Esophagus muscularis mucosa (tissue), 4 donors: Measurements from ENCODE around the gene PDK3. TPM values are rescaled to one million over a fixed set of nuclear protein-coding genes. Genes with fewer than 3 reads are reported as not detected.

ENCODE experiments used
- DNase-seq: peaks from one replicate; pipeline ENCODE4 v3.0.0-alpha.2; 2017; ENCODE audit errors: extremely low spot score
- H3K27ac ChIP-seq, 4 donors: fragments of 200-600 bp; sonication (generic); replicated peaks in 1 of 4; 1 replicate in 3 of 4; 2 replicates in 1 of 4; pipeline ENCODE4 v1.5.1; 2016 to 2019; ENCODE audit warnings: mild to moderate bottlenecking in 1 of 4
- H3K27me3 ChIP-seq, 4 donors: fragments of 200-600 bp; sonication (generic); one replicate each; pipeline versions ENCODE4 v1.5.1 to v1.6.0; 2016 to 2019
- H3K36me3 ChIP-seq, 4 donors: fragments of 200-600 bp; sonication (generic); one replicate each; pipeline ENCODE4 v1.5.1; 2016 to 2019
- H3K4me1 ChIP-seq, 4 donors: fragments of 200-600 bp; sonication (generic); one replicate each; pipeline ENCODE4 v1.5.1; 2016 to 2019
- H3K4me3 ChIP-seq, 4 donors: fragments of 200-600 bp; sonication (generic); 1 replicate in 2 of 4; 2 replicates in 2 of 4; pipeline ENCODE4 v1.5.1; 2016 to 2019; ENCODE audit warnings: mild to moderate bottlenecking in 4 of 4, moderate library complexity in 1 of 4
- H3K9me3 ChIP-seq, 4 donors: fragments of 200-600 bp; sonication (generic); 1 replicate in 3 of 4; 2 replicates in 1 of 4; pipeline ENCODE4 v1.5.1; 2016 to 2019
- EP300 ChIP-seq: sonication (generic); formaldehyde crosslinking; IDR thresholded peaks from one replicate; pipeline ENCODE4 v1.6.1; 2017; ENCODE audit warnings: antibody characterized with exemption
- POLR2A ChIP-seq: fragments of 450-650 bp; IDR thresholded peaks from one replicate; pipeline ENCODE4 v1.6.1; 2017; ENCODE audit warnings: antibody characterized with exemption, moderate library complexity, mild to moderate bottlenecking, low read depth
- POLR2AphosphoS5 ChIP-seq, 2 donors: sonication (generic); formaldehyde crosslinking; IDR thresholded peaks; one replicate each; pipeline ENCODE4 v1.6.1; 2017; ENCODE audit warnings: antibody characterized with exemption in 2 of 2
- WGBS: methylation state at CpG from one replicate; pipeline ENCODE4 v1.1.5; 2018; 5-methylcytosine and 5-hydroxymethylcytosine counted together
- intact Hi-C: fragments of 100-400 bp; cut with DNase I; formaldehyde crosslinking; loops from one replicate; pipeline ENCODE4 v1.15.1; 2023
- small RNA-seq, 3 donors: library from RNA; depleted of rRNA; stranded (forward); fragments of <200 nt; gene quantifications; one replicate each; pipeline ENCODE3, GENCODE V24; 2016
- total RNA-seq, 4 donors: library from RNA; depleted of rRNA; stranded (reverse); fragments of >200 nt; gene quantifications; one replicate each; pipeline versions ENCODE4 v1.1.0 to v1.2.1, GENCODE V29; 2016
- TF ChIP-seq, protein P1 (sequence below), 3 experiments: fragments of 200-600 bp in 2 of 3; fragments of 450-650 bp in 1 of 3; sonication (generic) in 2 of 3; IDR thresholded peaks; one replicate each; pipeline ENCODE4 v1.5.1; 2017 to 2019; ENCODE audit warnings: antibody characterized with exemption in 3 of 3, mild to moderate bottlenecking in 2 of 3, moderate library complexity in 1 of 3

Gene PDK3
- total RNA-seq, 4 donors from 2014 or later, result 38.4 to 63.4 (median 53.4) TPM

DNA sequence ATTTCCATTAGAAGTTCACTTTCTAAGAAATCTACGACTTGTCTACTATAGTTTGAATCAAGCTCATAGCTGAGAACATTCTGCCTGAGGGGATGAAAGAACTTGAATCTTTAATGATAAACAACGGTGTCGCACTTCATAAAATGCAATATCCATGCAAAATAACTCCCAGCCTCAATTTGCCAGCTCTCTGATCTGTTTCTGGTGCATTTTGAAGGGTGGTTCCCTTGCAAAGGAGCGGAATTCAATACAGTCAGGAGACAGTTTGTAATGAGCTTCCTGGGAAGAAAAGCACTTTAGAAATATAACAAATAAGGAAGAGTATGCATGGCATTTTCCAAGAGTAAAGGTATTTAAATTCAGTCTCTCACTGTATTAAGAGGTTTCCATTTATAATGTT, 102.1 kb downstream of the PDK3 start:
- 59% methylated on average over 4 of the region's 4 CpGs for WGBS
- intact Hi-C loops, result no loop called here
- H3K27ac ChIP-seq, result peak overlapping the region; percentile 44 to 72 (median 60)

GRCh38 chrX:24574743-24575142, 109.7 kb downstream of the PDK3 start:
- no peaks in the 10 kb centered on the region for H3K9me3 ChIP-seq
- H3K4me3 ChIP-seq, result no peak overlapping the region
- no peak for DNase-seq
- TF ChIP-seq EP300 (no peak), POLR2AphosphoS5 (IDR thresholded peaks at IDR 0.05) (no peak), POLR2A (no peak)
- TF ChIP-seq, protein P1, sequence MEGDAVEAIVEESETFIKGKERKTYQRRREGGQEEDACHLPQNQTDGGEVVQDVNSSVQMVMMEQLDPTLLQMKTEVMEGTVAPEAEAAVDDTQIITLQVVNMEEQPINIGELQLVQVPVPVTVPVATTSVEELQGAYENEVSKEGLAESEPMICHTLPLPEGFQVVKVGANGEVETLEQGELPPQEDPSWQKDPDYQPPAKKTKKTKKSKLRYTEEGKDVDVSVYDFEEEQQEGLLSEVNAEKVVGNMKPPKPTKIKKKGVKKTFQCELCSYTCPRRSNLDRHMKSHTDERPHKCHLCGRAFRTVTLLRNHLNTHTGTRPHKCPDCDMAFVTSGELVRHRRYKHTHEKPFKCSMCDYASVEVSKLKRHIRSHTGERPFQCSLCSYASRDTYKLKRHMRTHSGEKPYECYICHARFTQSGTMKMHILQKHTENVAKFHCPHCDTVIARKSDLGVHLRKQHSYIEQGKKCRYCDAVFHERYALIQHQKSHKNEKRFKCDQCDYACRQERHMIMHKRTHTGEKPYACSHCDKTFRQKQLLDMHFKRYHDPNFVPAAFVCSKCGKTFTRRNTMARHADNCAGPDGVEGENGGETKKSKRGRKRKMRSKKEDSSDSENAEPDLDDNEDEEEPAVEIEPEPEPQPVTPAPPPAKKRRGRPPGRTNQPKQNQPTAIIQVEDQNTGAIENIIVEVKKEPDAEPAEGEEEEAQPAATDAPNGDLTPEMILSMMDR (IDR thresholded peaks at IDR 0.05), result no peak
- H3K4me1 ChIP-seq, result no peaks in the 10 kb centered on the region
- no peaks in the 10 kb centered on the region for H3K36me3 ChIP-seq
- no peaks in the 10 kb centered on the region for H3K27me3 ChIP-seq
- no peak overlapping the region for H3K27ac ChIP-seq
- WGBS, result 78% methylated on average over 4 of the region's 4 CpGs
- intact Hi-C loops, result no loop called here

More for the DNA sequence above, 102.1 kb downstream of the PDK3 start:
- Histone ChIP-seq H3K36me3 (no peaks in the 10 kb centered on the region), H3K27me3 (no peaks in the 10 kb centered on the region), H3K4me3 (no peak overlapping the region), H3K9me3 (no peaks in the 10 kb centered on the region), H3K4me1 (peaks cover 0 to 22% (median 4%) of the 10 kb centered on the region in 4 donors)
- TF ChIP-seq, protein P1 (IDR thresholded peaks at IDR 0.05), result no peak
- TF ChIP-seq EP300, result no peak
- no peak for TF ChIP-seq POLR2AphosphoS5 (IDR thresholded peaks at IDR 0.05)
- no peak for TF ChIP-seq POLR2A
- no peak for DNase-seq

DNA sequence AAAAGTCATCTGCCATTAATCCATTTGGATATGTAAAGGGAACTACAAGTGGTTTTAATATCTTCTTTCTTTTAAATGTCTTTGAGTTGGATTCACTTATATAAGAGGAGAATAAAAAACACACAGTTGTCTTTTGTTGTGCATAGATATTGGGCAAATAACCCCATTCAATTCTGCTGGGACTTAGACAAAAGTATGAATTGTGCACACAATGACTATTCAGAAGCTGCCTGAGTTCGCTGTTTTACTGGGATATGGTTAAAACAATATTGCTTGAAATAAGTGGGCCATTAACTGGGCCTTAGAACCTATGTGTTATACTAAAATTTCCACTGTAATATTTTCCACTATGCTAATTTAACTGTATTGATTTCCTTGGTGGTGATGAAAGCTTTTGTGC, 110.4 kb downstream of the PDK3 start:
- Histone ChIP-seq H3K36me3 (no peaks in the 10 kb centered on the region), H3K4me3 (no peak overlapping the region), H3K9me3 (no peaks in the 10 kb centered on the region), H3K27me3 (no peaks in the 10 kb centered on the region), H3K4me1 (no peaks in the 10 kb centered on the region), H3K27ac (no peak overlapping the region)
- TF ChIP-seq POLR2A, result no peak
- TF ChIP-seq EP300, result no peak
- no peak for TF ChIP-seq POLR2AphosphoS5 (IDR thresholded peaks at IDR 0.05)
- TF ChIP-seq, protein P1 (IDR thresholded peaks at IDR 0.05), result no peak
- WGBS, result 59% methylated on average over 1 of the region's 1 CpG
- no peak for DNase-seq
- intact Hi-C loops, result no loop called here

DNA sequence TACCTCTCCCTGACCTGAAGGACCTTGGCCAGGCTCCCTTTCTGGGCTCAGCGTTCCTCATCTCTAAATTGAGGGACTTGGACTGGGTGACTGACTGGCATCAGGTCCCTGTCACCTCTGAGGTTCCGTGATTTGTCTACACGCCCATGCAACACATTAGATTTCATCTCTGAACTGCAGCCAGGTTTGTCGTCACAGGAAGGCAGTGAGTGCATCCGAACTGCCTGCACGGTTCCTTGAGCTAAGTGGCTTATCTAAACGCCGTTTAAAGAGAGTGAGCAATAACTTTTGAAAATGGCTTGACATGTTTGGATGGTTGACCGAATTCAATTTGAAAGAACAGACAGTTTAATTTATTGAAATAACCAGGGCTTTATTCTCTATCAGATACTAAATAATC, 112.0 kb downstream of the PDK3 start:
- no peaks in the 10 kb centered on the region for H3K27me3 ChIP-seq
- 80% methylated on average over 9 of the region's 9 CpGs for WGBS
- no peak overlapping the region for H3K27ac ChIP-seq
- no peak for DNase-seq
- no peaks in the 10 kb centered on the region for H3K36me3 ChIP-seq
- H3K4me1 ChIP-seq, result no peaks in the 10 kb centered on the region
- no peak for TF ChIP-seq EP300
- TF ChIP-seq POLR2A, result no peak
- TF ChIP-seq, protein P1 (IDR thresholded peaks at IDR 0.05), result no peak
- TF ChIP-seq POLR2AphosphoS5 (IDR thresholded peaks at IDR 0.05), result no peak
- H3K4me3 ChIP-seq, result no peak overlapping the region
- H3K9me3 ChIP-seq, result no peaks in the 10 kb centered on the region
- intact Hi-C loops, result no loop called here

Small RNA genes lying within 50 kb of the gene (small RNA-seq; reads per million reads assigned to genes)
- 0 reads per million in 3 donors for gene SNRPEP9

Other genes starting within 250 kb of the PDK3 start
- gene SUPT20HL2, start 151.2 kb upstream of the PDK3 start, total RNA-seq, result under 1 TPM in 1 of 4 donors, not detected in 3; 0.33 TPM
- gene SUPT20HL1, start 104.6 kb upstream of the PDK3 start, total RNA-seq, result not detected
- 10 to 100 TPM in 1 of 4 donors, 1 to 10 TPM in 3; 5.8 to 11.7 (median 9.5) TPM for gene PCYT1B, start 182.1 kb downstream of the PDK3 start, total RNA-seq
- 10 to 100 TPM in 1 of 4 donors, 1 to 10 TPM in 3; 9.4 to 15.7 (median 10.0) TPM for gene POLA1, start 228.6 kb downstream of the PDK3 start, total RNA-seq